RWPE1 (cell line): ENCODE data around the gene SPOUT1.

ENCODE experiments used
- CTCF ChIA-PET: fragments of 350-600 bp; sonication (Branson Sonifier 250); formaldehyde crosslinking; extraction: SDS; loops from one replicate; lab custom pipeline; 2021; lab: Yijun Ruan, JAX
- POLR2A ChIA-PET: fragments of 400-600 bp; formaldehyde crosslinking; extraction: SDS; loops from one replicate; lab custom pipeline; 2020; ENCODE audit warnings: antibody characterized with exemption; ENCODE audit not compliant: low non-redundant PET; lab: Yijun Ruan, JAX
- DNase-seq: peaks from one replicate; pipeline ENCODE4 v3.0.0; 2012; ENCODE audit warnings: low spot score
- H3K27ac ChIP-seq: fragments of 450-650 bp; 2 replicates; pipeline ENCODE4 v1.5.1; 2017
- TF ChIP-seq, protein P1 (sequence below): fragments of 450-650 bp; conservative IDR thresholded peaks from 2 replicates; pipeline ENCODE4 v1.5.1; 2017; ENCODE audit warnings: low read depth, mild to moderate bottlenecking

The SPOUT1 gene

DNA sequence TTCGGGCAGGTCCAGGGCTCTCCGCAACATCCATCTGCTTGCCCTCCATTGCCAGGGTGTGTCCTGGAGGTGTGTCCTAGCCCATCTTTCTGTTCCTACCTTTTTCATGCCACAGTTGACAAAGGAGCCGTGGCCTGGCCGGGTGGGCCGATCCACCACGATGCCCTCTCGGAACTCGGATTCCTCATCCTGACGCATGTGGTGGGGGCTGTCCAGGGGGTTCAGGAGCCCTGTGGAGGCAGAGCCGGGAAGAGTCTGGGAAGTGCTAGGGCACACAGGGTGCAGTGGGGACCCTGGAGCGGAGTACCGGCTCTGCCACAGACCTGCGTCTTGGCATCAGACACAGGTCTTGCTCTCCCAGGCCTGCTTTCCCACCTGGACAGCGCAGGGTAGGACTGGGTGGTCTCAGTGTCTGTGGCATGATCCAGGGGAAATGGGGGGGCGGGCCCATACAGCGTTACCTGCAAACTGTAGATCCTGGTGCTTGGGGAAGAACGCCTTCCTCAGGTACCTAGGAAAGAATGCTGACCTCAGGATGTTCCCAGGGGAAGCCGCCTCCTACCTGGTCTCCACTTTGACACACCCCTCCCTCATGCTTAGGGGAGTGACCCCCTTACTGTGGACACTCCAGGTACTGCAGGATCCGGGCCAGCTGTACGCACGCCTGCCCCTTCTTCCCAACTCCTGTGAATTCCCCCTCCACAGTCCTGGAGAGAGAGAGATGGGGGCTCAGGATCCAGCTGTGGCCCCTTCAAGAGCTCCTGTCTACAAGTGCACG lies 3.5 kb downstream of the SPOUT1 start:
- TF ChIP-seq, protein P1, sequence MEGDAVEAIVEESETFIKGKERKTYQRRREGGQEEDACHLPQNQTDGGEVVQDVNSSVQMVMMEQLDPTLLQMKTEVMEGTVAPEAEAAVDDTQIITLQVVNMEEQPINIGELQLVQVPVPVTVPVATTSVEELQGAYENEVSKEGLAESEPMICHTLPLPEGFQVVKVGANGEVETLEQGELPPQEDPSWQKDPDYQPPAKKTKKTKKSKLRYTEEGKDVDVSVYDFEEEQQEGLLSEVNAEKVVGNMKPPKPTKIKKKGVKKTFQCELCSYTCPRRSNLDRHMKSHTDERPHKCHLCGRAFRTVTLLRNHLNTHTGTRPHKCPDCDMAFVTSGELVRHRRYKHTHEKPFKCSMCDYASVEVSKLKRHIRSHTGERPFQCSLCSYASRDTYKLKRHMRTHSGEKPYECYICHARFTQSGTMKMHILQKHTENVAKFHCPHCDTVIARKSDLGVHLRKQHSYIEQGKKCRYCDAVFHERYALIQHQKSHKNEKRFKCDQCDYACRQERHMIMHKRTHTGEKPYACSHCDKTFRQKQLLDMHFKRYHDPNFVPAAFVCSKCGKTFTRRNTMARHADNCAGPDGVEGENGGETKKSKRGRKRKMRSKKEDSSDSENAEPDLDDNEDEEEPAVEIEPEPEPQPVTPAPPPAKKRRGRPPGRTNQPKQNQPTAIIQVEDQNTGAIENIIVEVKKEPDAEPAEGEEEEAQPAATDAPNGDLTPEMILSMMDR = no peak
- CTCF ChIA-PET = interaction anchor here (0.7 to 1.6 kb wide), 2 partner anchors 8 to 910 kb away, joined by 3 to 5 read pairs; partner anchors contain the start of gene ENDOG
- POLR2A ChIA-PET = no interaction called here
- peak overlapping the region; percentile 11 for H3K27ac ChIP-seq
- no peak for DNase-seq

DNA sequence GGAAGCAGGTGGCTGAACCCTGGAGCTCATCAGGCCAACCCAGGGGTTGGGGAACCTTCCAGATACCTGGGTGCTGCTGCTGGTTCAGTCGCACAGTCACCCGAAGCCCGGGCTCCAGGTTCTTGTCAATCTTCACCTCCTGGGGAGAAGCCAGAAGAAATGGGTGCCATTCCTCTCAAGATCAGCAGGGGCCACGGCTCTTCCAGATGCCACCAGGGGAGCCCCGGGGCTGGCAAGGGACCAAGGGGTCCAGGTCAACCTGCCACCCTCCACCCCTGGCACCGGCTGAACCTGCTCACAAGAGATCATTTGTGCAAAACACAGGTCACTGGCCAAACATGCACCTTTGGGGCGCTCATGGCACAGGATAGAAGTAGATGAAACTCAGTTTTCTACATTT lies 4.7 kb downstream of the SPOUT1 start:
- CTCF ChIA-PET = no interaction called here

DNA sequence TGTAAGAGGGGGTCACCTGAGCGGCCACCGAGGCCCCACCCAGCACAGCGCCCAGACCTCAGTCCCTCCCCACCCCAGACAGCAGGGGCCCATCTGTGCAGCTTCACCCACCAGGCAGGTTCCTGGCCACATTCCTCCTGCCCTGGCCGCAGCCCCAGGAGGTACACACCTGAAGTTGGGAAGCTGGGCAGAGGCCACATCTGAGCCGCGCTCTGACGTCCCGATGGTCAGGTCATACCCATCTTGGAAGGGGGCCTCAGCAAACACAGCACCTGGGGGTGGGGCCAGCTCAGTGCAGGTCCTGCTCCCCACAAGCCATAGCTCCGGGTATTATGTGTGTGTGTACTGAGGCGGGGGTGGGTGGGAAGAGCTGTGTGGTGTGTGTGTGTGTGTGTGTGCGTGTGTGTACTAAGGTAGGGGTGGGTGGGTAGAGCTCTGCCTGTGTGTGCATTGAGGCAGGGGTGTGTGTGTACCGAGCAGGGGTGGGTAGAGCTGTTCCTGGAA lies 5.6 kb downstream of the SPOUT1 start:
- CTCF ChIA-PET = interaction anchor here (1.0 kb wide), 1 partner anchor 22 kb away, joined by 3 read pairs; no protein-coding TSS in a partner anchor
- H3K27ac ChIP-seq = peak overlapping the region; percentile 41

More for the DNA sequence above, 4.7 kb downstream of the SPOUT1 start:
- TF ChIP-seq, protein P1 = no peak
- peak overlapping the region; percentile 41 for H3K27ac ChIP-seq
- no peak for DNase-seq
- POLR2A ChIA-PET = no interaction called here

DNA sequence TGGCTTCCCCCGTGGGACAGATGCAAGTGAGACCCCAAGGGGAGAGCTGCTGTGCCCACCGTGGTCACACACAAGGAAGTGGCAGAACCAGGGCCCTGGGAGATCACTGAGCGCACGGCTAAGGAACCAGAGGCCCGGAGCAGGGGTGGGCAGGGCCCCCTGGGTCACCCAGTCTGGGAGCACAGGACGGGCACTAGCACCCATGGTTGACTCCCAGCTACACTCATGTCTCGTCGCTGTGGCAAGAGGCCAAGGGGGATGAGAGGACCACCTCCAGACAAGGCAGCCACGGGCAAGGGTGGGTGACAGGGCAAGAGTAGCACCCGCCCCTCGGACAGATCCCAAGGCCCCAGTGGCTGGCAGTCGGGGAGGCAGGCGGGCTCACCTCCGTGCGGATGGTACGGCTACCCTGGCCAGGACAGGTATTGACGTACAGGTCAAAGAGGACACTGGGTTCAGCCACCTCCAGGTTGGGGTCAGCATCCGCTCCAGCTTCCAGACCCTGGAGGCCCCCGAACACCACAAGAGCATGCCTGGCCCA lies 6.2 kb downstream of the SPOUT1 start:
- TF ChIP-seq, protein P1 = no peak
- DNase-seq = no peak
- peak overlapping the region; percentile 41 for H3K27ac ChIP-seq
- CTCF ChIA-PET = interaction anchor here (1.0 kb wide), 1 partner anchor 23 kb away, joined by 3 read pairs; no protein-coding TSS in a partner anchor
- POLR2A ChIA-PET = interaction anchor here (0.5 kb wide), 1 partner anchor 151 kb away, joined by 5 read pairs; no protein-coding TSS in a partner anchor

More for the DNA sequence above, 5.6 kb downstream of the SPOUT1 start:
- TF ChIP-seq, protein P1 = no peak
- POLR2A ChIA-PET = interaction anchor here (0.5 kb wide), 1 partner anchor 151 kb away, joined by 5 read pairs; no protein-coding TSS in a partner anchor
- DNase-seq = no peak

DNA sequence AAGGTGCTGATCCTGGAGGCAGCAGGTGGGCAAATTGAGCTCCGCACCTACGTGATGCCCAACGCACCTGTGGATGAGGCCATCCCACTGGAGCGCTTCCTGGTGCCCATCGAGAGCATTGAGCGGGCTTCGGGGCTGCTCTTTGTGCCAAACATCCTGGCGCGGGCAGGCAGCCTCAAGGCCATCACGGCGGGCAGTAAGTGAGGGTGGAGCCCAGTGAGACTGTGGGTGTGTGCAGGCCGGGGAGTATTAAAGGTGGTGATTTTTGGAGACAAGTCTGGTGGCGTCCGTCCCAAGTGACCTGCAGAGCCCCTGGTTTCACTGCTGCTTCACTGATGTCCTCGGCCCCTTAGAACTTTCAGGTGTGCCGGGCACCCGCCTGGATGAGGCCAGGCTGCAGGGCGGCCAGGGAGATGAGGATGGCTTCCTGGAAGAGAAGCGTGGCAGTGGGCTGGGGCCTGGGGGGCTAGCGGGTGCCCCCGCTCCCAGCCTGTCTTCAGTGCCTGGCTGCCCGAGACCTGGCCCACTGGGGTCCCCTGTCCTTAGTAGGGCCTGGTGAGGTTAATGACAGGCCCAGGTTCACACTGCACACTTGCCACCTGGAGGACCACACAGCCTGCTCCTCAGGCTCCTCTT lies 7.1 kb downstream of the SPOUT1 start:
- TF ChIP-seq, protein P1 = no peak
- peak overlapping the region; percentile 34 for H3K27ac ChIP-seq
- CTCF ChIA-PET = no interaction called here
- POLR2A ChIA-PET = no interaction called here
- DNase-seq = no peak
